Activated CD8-positive, alpha-beta memory T cell treated with anti-CD3 and anti-CD28 coated beads, Interleukin-2, amount 50 U/mL, for 4 hours (primary cell): ENCODE measurements around the gene SLC25A3.
"Not testable (repeated sequence)": the region's sequence is repeated elsewhere in the genome, so short reads cannot be mapped to it uniquely, and the experiment has no call there.

Experiments
- DNase-seq: peaks from one replicate; pipeline ENCODE4 v3.0.0-alpha.2; 2020

The SLC25A3 gene

GRCh38 chr12:98595243-98595988, 1.9 kb downstream of the SLC25A3 start:
- DNase-seq, result no peak

GRCh38 chr12:98597313-98597712, 3.8 kb downstream of the SLC25A3 start:
- DNase-seq, result not testable (repeated sequence)

GRCh38 chr12:98601924-98602323, 8.4 kb downstream of the SLC25A3 start:
- no peak for DNase-seq

- no peak for DNase-seq
These were observed 13.0 kb downstream of the SLC25A3 start for GRCh38 chr12:98606359-98606988.

- no peak for DNase-seq
These were observed 17.1 kb downstream of the SLC25A3 start for GRCh38 chr12:98610596-98610995.

- no peak for DNase-seq
These were observed 19.3 kb downstream of the SLC25A3 start for GRCh38 chr12:98612696-98613334.

- no peak for DNase-seq
These were observed 25.5 kb downstream of the SLC25A3 start for GRCh38 chr12:98618952-98619351.

- DNase-seq, result no peak
These were observed 42.3 kb downstream of the SLC25A3 start for GRCh38 chr12:98635657-98636323.

GRCh38 chr12:98637068-98637467, 43.6 kb downstream of the SLC25A3 start:
- DNase-seq, result no peak

GRCh38 chr12:98638009-98638408, 44.5 kb downstream of the SLC25A3 start:
- DNase-seq, result no peak

GRCh38 chr12:98639491-98639890, 46.0 kb downstream of the SLC25A3 start:
- no peak for DNase-seq

- not testable (repeated sequence) for DNase-seq
These were observed 49.3 kb downstream of the SLC25A3 start for GRCh38 chr12:98642801-98643200.

GRCh38 chr12:98644433-98644711, 50.9 kb downstream of the SLC25A3 start:
- DNase-seq, result no peak

- DNase-seq, result peak; percentile 98
These were observed 51.5 kb downstream of the SLC25A3 start, which contains the start of the genes APAF1 and IKBIP for GRCh38 chr12:98644712-98645571. Gene APAF1 (plus strand): TSS chr12:98645290. CDS start chr12:98648360, 3,070 bp downstream. Gene IKBIP (minus strand): TSS chr12:98644788. CDS start chr12:98644701, 87 bp downstream.

- no peak for DNase-seq
These were observed 52.1 kb downstream of the SLC25A3 start for GRCh38 chr12:98645572-98646067.

GRCh38 chr12:98646294-98647090, 53.0 kb downstream of the SLC25A3 start:
- no peak for DNase-seq

GRCh38 chr12:98651328-98651727, 57.8 kb downstream of the SLC25A3 start:
- DNase-seq, result no peak

GRCh38 chr12:98653866-98654493, 60.5 kb downstream of the SLC25A3 start:
- DNase-seq, result no peak
